Astrocyte of the spinal cord (primary cell): ENCODE data around the gene CRK.
"Not testable (repeated sequence)": the region's sequence is repeated elsewhere in the genome, so short reads cannot be mapped to it uniquely, and the experiment has no call there.

Experiments used
- DNase-seq: peaks from one replicate; pipeline ENCODE4 v3.0.0; 2011; ENCODE audit warnings: low read depth, low spot score
- H3K4me3 ChIP-seq: 2 replicates; pipeline ENCODE4 v1.5.1; 2011; ENCODE audit warnings: low read depth, mild to moderate bottlenecking, low read length, moderate library complexity
- CTCF ChIP-seq: IDR thresholded peaks from 2 replicates; pipeline ENCODE4 v1.5.1; 2012; ENCODE audit warnings: low read depth, mild to moderate bottlenecking, low read length, inconsistent platforms
- in situ Hi-C: cut with HindIII; loops from 2 replicates; pipeline ENCODE4 v1.10.0; 2017; ENCODE audit warnings: low sequenced_read_pairs

Gene CRK

GRCh38 chr17:1386265-1386664 lies 69.8 kb downstream of the CRK start:
- DNase-seq: no peak
- TF ChIP-seq CTCF: no peak
- in situ Hi-C loops: no loop called here
- H3K4me3 ChIP-seq: no peak overlapping the region

GRCh38 chr17:1385861-1386260 lies 70.2 kb downstream of the CRK start:
- no peak overlapping the region for H3K4me3 ChIP-seq
- no peak for TF ChIP-seq CTCF
- no peak for DNase-seq
- in situ Hi-C loops: no loop called here

GRCh38 chr17:1384905-1385435 lies 71.1 kb downstream of the CRK start:
- in situ Hi-C loops: no loop called here
- no peak for TF ChIP-seq CTCF
- H3K4me3 ChIP-seq: no peak overlapping the region
- DNase-seq: no peak

- H3K4me3 ChIP-seq: no peak overlapping the region
- in situ Hi-C loops: no loop called here
- no peak for DNase-seq
- no peak for TF ChIP-seq CTCF
These were observed 76.1 kb downstream of the CRK start for GRCh38 chr17:1379930-1380313.

- in situ Hi-C loops: no loop called here
- no peak for TF ChIP-seq CTCF
- no peak for DNase-seq
- no peak overlapping the region for H3K4me3 ChIP-seq
These were observed 76.7 kb downstream of the CRK start for GRCh38 chr17:1379208-1379929.

GRCh38 chr17:1378476-1378860 lies 77.6 kb downstream of the CRK start:
- H3K4me3 ChIP-seq, in situ Hi-C loops, DNase-seq: not testable (repeated sequence)

- in situ Hi-C loops: no loop called here
- no peak overlapping the region for H3K4me3 ChIP-seq
- no peak for TF ChIP-seq CTCF
- DNase-seq: no peak
These were observed 78.7 kb downstream of the CRK start for GRCh38 chr17:1377334-1377733.
